Right forelimb (tissue), 1 donor: Measurements from ENCODE around the gene TCF3.

Source experiments
- DNase-seq: peaks from one replicate; pipeline ENCODE4 v3.0.0-alpha.2; 2018

Gene TCF3

GRCh38 chr19:1577929-1578618, 74.3 kb downstream of the TCF3 start:
- DNase-seq, result no peak

- DNase-seq, result no peak
These were observed 75.1 kb downstream of the TCF3 start for GRCh38 chr19:1577090-1577928.

GRCh38 chr19:1576242-1577089, 75.9 kb downstream of the TCF3 start:
- no peak for DNase-seq

- no peak for DNase-seq
These were observed 76.8 kb downstream of the TCF3 start for GRCh38 chr19:1575323-1576241.

- no peak for DNase-seq
These were observed 77.9 kb downstream of the TCF3 start for GRCh38 chr19:1574354-1575136.

- DNase-seq, result no peak
These were observed 79.6 kb downstream of the TCF3 start for GRCh38 chr19:1572795-1573194.

- no peak for DNase-seq
These were observed 81.1 kb downstream of the TCF3 start for GRCh38 chr19:1571358-1571757.

- no peak for DNase-seq
These were observed 81.6 kb downstream of the TCF3 start for GRCh38 chr19:1570836-1571235.

- DNase-seq, result no peak
These were observed 82.4 kb downstream of the TCF3 start for GRCh38 chr19:1569997-1570396.

- peak; percentile 87 for DNase-seq
These were observed 83.9 kb downstream of the TCF3 start, which contains the start of gene MEX3D for GRCh38 chr19:1568320-1569019. Gene MEX3D, minus strand, starts transcription at chr19:1568325. Its CDS starts 267 bp downstream, at chr19:1568058.

GRCh38 chr19:1567848-1568227, 84.6 kb downstream of the TCF3 start:
- no peak for DNase-seq

GRCh38 chr19:1567116-1567847, 85.1 kb downstream of the TCF3 start:
- no peak for DNase-seq

- DNase-seq, result peak; percentile 87
These were observed 85.9 kb downstream of the TCF3 start for GRCh38 chr19:1566392-1567115.

GRCh38 chr19:1563251-1563650, 89.2 kb downstream of the TCF3 start:
- no peak for DNase-seq

- no peak for DNase-seq
These were observed 91.1 kb downstream of the TCF3 start for GRCh38 chr19:1561236-1561842.

GRCh38 chr19:1560286-1560882, 92.0 kb downstream of the TCF3 start:
- no peak for DNase-seq
